Neural cell (in vitro differentiated cells): ENCODE measurements around the gene BGN. TPM values are rescaled to one million over a fixed set of nuclear protein-coding genes. Genes with fewer than 3 reads are reported as not detected.

ENCODE experiments used
- H2AFZ ChIP-seq: fragments of 200-600, 300-800 bp; sonication (generic), shearing (Covaris generic); 2 replicates; pipeline ENCODE4 v1.6.0; 2014; ENCODE audit warnings: low read depth, mild to moderate bottlenecking, antibody characterized with exemption, low read length, moderate library complexity
- H3F3A ChIP-seq: fragments of 200-600 bp; shearing (Covaris generic); 2 replicates; pipeline ENCODE4 v1.6.1; 2016; ENCODE audit warnings: mild to moderate bottlenecking, moderate library complexity, mixed read lengths, antibody characterized with exemption, low read length; ENCODE audit not compliant: insufficient read depth, poor library complexity, severe bottlenecking
- H3K27ac ChIP-seq: fragments of 200-600, 300-800 bp; sonication (generic), shearing (Covaris generic); 2 replicates; pipeline ENCODE4 v1.5.1; 2014; ENCODE audit warnings: mild to moderate bottlenecking, low read length, moderate library complexity
- H3K27me3 ChIP-seq: fragments of 300-800, 200-600 bp; sonication (generic), shearing (Covaris generic); 2 replicates; pipeline ENCODE4 v1.6.0; 2014; ENCODE audit warnings: mild to moderate bottlenecking, low read depth, low read length, moderate library complexity; ENCODE audit not compliant: insufficient read depth
- H3K36me3 ChIP-seq: fragments of 300-800, 200-600 bp; sonication (generic), shearing (Covaris generic); 2 replicates; pipeline ENCODE4 v1.5.1; 2014; ENCODE audit warnings: mild to moderate bottlenecking, antibody characterized with exemption, low read length, moderate library complexity; ENCODE audit not compliant: insufficient read depth
- H3K4me2 ChIP-seq: fragments of 300-800, 200-600 bp; sonication (generic), shearing (Covaris generic); 2 replicates; pipeline ENCODE4 v1.6.0; 2014; ENCODE audit warnings: mild to moderate bottlenecking, low read length
- H3K4me3 ChIP-seq: fragments of 300-800, 200-600 bp; sonication (generic), shearing (Covaris generic); 2 replicates; pipeline ENCODE4 v1.5.1; 2014; ENCODE audit warnings: mild to moderate bottlenecking, low read length, moderate library complexity
- H3K79me2 ChIP-seq: fragments of 200-600 bp; shearing (Covaris generic); replicated peaks from 2 replicates; pipeline ENCODE4 v1.6.0; 2014; ENCODE audit warnings: mild to moderate bottlenecking, low read length, moderate library complexity; ENCODE audit not compliant: insufficient read depth
- H3K9ac ChIP-seq: fragments of 300-800, 200-600 bp; sonication (generic), shearing (Covaris generic); 2 replicates; pipeline ENCODE4 v1.6.1; 2016; ENCODE audit warnings: mild to moderate bottlenecking, low read length, mixed read lengths
- H3K9me2 ChIP-seq: fragments of 200-600 bp; shearing (Covaris generic); 2 replicates; pipeline ENCODE4 v1.6.1; 2016; ENCODE audit warnings: mild to moderate bottlenecking, low read length, mixed read lengths; ENCODE audit not compliant: insufficient read depth
- H3K9me3 ChIP-seq: fragments of 200-600, 300-800 bp; sonication (generic), shearing (Covaris generic); 2 replicates; pipeline ENCODE4 v1.6.1; 2016; ENCODE audit warnings: mild to moderate bottlenecking, mixed run types, low read length, moderate library complexity, mixed read lengths
- H4K20me1 ChIP-seq: fragments of 200-600 bp; shearing (Covaris generic); 2 replicates; pipeline ENCODE4 v1.6.1; 2016; ENCODE audit warnings: mild to moderate bottlenecking, mixed run types; ENCODE audit not compliant: insufficient read depth
- CTCF ChIP-seq: fragments of 450-650 bp; IDR thresholded peaks from 2 replicates; pipeline ENCODE4 v1.5.1; 2014; ENCODE audit warnings: antibody characterized with exemption, mild to moderate bottlenecking, moderate library complexity; ENCODE audit not compliant: poor library complexity, severe bottlenecking
- EP300 ChIP-seq: fragments of 450-650 bp; conservative IDR thresholded peaks from 2 replicates; pipeline ENCODE4 v1.6.1; 2014; ENCODE audit warnings: antibody characterized with exemption, mild to moderate bottlenecking, moderate library complexity; ENCODE audit not compliant: poor library complexity, severe bottlenecking
- EZH2 ChIP-seq: fragments of 200-600, 300-800 bp; shearing (Covaris generic), sonication (generic); IDR thresholded peaks from 2 replicates; pipeline ENCODE4 v1.6.1; 2014; ENCODE audit warnings: antibody characterized with exemption, low read length, borderline replicate concordance, mild to moderate bottlenecking; ENCODE audit not compliant: insufficient read depth, poor library complexity, severe bottlenecking
- MXI1 ChIP-seq: fragments of 450-650 bp; conservative IDR thresholded peaks from 2 replicates; pipeline ENCODE4 v1.6.1; 2014; ENCODE audit warnings: antibody characterized with exemption, mild to moderate bottlenecking; ENCODE audit not compliant: poor library complexity, severe bottlenecking
- POLR2AphosphoS5 ChIP-seq: IDR thresholded peaks from 2 replicates; pipeline ENCODE4 v1.6.1; 2012
- RAD21 ChIP-seq: fragments of 450-650 bp; conservative IDR thresholded peaks from 2 replicates; pipeline ENCODE4 v1.6.1; 2014; ENCODE audit warnings: antibody characterized with exemption, mild to moderate bottlenecking, moderate library complexity
- REST ChIP-seq: IDR thresholded peaks from 2 replicates; pipeline ENCODE4 v1.6.1; 2012; ENCODE audit warnings: borderline replicate concordance
- SMC3 ChIP-seq: fragments of 450-650 bp; conservative IDR thresholded peaks from 2 replicates; pipeline ENCODE4 v1.6.1; 2014; ENCODE audit warnings: antibody characterized with exemption, mild to moderate bottlenecking, moderate library complexity; ENCODE audit not compliant: poor library complexity
- TAF1 ChIP-seq: IDR thresholded peaks from 2 replicates; pipeline ENCODE4 v1.6.1; 2012; ENCODE audit warnings: low read depth
- polyA plus RNA-seq: library from polyadenylated mRNA; depleted of rRNA; stranded (reverse); fragments of >200 nt; gene quantifications from 2 replicates; pipeline ENCODE4 v1.2.3, GENCODE V29; 2014

The BGN gene
- polyA plus RNA-seq, 1 donor from 2014 or later: not detected

GRCh38 chrX:153445856-153446635 lies 48.7 kb upstream of the BGN start, which contains the start of gene TREX2:
Gene TREX2 (minus strand): TSS chrX:153446056. CDS start chrX:153445430, 626 bp downstream.
- no peak for TF ChIP-seq EP300
- no peak for TF ChIP-seq SMC3
- TF ChIP-seq MXI1: no peak
- no peak for TF ChIP-seq POLR2AphosphoS5
- TF ChIP-seq RAD21: no peak
- no peak for TF ChIP-seq CTCF
- no peak for TF ChIP-seq REST
- no peak for TF ChIP-seq EZH2
- TF ChIP-seq TAF1: no peak
- Histone ChIP-seq H3K4me3 (no peak within 1 kb of the TSS), H3K36me3 (no peaks in the 10 kb centered on the region), H3F3A (no peaks in the 10 kb centered on the region), H3K27me3 (no peaks in the 10 kb centered on the region), H3K27ac (no peak within 1 kb of the TSS), H3K4me2 (no peak within 1 kb of the TSS), H3K9me3 (no peaks in the 10 kb centered on the region), H3K9ac (no peak within 1 kb of the TSS), H3K79me2 (no peaks in the 10 kb centered on the region), H2AFZ (no peak within 1 kb of the TSS), H3K9me2 (no peaks in the 10 kb centered on the region), H4K20me1 (no peaks in the 10 kb centered on the region)

- Histone ChIP-seq H4K20me1 (no peaks in the 10 kb centered on the region), H3K36me3 (no peaks in the 10 kb centered on the region)
Observed at GRCh38 chrX:153446636-153446936, 48.2 kb upstream of the BGN start.

More at GRCh38 chrX:153446636-153446936, 48.2 kb upstream of the BGN start:
- no peak overlapping the region for H2AFZ ChIP-seq
- H3K79me2 ChIP-seq: no peaks in the 10 kb centered on the region
- no peaks in the 10 kb centered on the region for H3K9me2 ChIP-seq
- no peaks in the 10 kb centered on the region for H3F3A ChIP-seq
- no peak overlapping the region for H3K27ac ChIP-seq
- TF ChIP-seq TAF1: no peak
- TF ChIP-seq EP300: no peak
- TF ChIP-seq REST: no peak
- no peak for TF ChIP-seq RAD21
- no peak for TF ChIP-seq EZH2
- TF ChIP-seq SMC3: no peak
- no peak for TF ChIP-seq MXI1
- no peak for TF ChIP-seq CTCF
- no peak for TF ChIP-seq POLR2AphosphoS5
- H3K9ac ChIP-seq: no peak overlapping the region
- no peaks in the 10 kb centered on the region for H3K9me3 ChIP-seq
- H3K27me3 ChIP-seq: no peaks in the 10 kb centered on the region
- H3K4me3 ChIP-seq: no peak overlapping the region
- H3K4me2 ChIP-seq: no peak overlapping the region
